ENCODE measurements around the gene CAMTA1. TPM values are rescaled to one million over a fixed set of nuclear protein-coding genes. Genes with fewer than 3 reads are reported as not detected.

CAMTA1 gene
- total RNA-seq, 1 experiment from 2014 or later, result 82.2 TPM

DNA sequence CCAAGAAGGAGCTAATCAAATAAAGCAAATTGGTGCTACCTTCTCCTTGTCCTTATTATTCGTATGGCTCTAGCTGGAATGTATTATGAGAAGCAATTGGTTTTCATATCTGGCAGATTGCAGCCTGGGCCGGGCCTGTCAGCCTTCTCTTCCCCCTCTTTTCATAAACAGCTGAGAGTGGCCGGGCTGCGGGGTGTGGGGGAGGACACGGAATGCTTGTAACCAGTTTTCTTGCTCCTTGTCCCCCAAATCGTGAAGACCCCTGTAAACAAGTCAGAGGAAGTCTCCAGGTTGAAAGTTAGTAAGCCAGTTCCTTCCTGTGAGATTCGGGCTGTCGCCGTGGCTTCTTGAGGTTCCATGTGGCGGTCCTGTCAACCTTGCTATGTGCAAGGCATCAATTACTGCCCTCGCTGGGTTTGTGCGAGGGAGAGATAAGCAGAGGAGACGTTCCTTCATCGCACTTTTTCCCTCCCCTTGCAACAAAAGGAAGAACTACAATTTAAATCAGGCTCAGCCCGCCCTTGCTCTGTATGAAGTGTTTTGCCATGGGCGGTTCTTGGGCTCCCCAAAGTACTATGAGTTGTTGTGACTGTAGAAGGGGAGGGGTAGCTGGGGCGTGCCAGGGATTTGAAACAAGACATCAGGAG, 450.7 kb downstream of the CAMTA1 start:
- BruUV-seq (replicated peaks), result no TSS peak
- CTCF ChIA-PET, result no interaction called here

GRCh38 chr1:7236844-7237515, 451.7 kb downstream of the CAMTA1 start:
- no peak for ATAC-seq
- ChIA-PET POLR2A (no interaction called here), CTCF (interaction anchor here (0.6 kb wide), 1 partner anchor 245 kb away, joined by 3 read pairs; no protein-coding TSS in a partner anchor)
- Histone ChIP-seq H3K27me3 (ENCODE audit: control insufficient read depth, insufficient read depth, low read length) (no peaks in the 10 kb centered on the region), H3K36me3 (ENCODE audit: control insufficient read depth, insufficient read depth, low read length) (no peaks in the 10 kb centered on the region), H3K4me1 (ENCODE audit: control insufficient read depth, insufficient read depth, low read length) (no peaks in the 10 kb centered on the region), H3K27ac (ENCODE audit: low read length) (no peak overlapping the region), H3K9me3 (ENCODE audit: control insufficient read depth, insufficient read depth, low read depth, low read length) (no peaks in the 10 kb centered on the region), H3K4me3 (ENCODE audit: low read depth in 2 of 2, low read length in 2 of 2) (no peak overlapping the region)
- TF ChIP-seq SIN3A (IDR thresholded peaks at IDR 0.05; ENCODE audit: borderline replicate concordance, insufficient read depth, low read depth, low read length), result no peak
- TF ChIP-seq, protein P1, sequence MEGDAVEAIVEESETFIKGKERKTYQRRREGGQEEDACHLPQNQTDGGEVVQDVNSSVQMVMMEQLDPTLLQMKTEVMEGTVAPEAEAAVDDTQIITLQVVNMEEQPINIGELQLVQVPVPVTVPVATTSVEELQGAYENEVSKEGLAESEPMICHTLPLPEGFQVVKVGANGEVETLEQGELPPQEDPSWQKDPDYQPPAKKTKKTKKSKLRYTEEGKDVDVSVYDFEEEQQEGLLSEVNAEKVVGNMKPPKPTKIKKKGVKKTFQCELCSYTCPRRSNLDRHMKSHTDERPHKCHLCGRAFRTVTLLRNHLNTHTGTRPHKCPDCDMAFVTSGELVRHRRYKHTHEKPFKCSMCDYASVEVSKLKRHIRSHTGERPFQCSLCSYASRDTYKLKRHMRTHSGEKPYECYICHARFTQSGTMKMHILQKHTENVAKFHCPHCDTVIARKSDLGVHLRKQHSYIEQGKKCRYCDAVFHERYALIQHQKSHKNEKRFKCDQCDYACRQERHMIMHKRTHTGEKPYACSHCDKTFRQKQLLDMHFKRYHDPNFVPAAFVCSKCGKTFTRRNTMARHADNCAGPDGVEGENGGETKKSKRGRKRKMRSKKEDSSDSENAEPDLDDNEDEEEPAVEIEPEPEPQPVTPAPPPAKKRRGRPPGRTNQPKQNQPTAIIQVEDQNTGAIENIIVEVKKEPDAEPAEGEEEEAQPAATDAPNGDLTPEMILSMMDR (IDR thresholded peaks at IDR 0.05), result no peak
- TF ChIP-seq TCF7L2 (IDR thresholded peaks at IDR 0.05; ENCODE audit: low read depth, low read length), result no peak
- TF ChIP-seq POLR2AphosphoS5 (IDR thresholded peaks at IDR 0.05; ENCODE audit: low read depth, low read length), result no peak
- TF ChIP-seq, protein P2, sequence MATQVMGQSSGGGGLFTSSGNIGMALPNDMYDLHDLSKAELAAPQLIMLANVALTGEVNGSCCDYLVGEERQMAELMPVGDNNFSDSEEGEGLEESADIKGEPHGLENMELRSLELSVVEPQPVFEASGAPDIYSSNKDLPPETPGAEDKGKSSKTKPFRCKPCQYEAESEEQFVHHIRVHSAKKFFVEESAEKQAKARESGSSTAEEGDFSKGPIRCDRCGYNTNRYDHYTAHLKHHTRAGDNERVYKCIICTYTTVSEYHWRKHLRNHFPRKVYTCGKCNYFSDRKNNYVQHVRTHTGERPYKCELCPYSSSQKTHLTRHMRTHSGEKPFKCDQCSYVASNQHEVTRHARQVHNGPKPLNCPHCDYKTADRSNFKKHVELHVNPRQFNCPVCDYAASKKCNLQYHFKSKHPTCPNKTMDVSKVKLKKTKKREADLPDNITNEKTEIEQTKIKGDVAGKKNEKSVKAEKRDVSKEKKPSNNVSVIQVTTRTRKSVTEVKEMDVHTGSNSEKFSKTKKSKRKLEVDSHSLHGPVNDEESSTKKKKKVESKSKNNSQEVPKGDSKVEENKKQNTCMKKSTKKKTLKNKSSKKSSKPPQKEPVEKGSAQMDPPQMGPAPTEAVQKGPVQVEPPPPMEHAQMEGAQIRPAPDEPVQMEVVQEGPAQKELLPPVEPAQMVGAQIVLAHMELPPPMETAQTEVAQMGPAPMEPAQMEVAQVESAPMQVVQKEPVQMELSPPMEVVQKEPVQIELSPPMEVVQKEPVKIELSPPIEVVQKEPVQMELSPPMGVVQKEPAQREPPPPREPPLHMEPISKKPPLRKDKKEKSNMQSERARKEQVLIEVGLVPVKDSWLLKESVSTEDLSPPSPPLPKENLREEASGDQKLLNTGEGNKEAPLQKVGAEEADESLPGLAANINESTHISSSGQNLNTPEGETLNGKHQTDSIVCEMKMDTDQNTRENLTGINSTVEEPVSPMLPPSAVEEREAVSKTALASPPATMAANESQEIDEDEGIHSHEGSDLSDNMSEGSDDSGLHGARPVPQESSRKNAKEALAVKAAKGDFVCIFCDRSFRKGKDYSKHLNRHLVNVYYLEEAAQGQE (IDR thresholded peaks at IDR 0.05; ENCODE audit: insufficient read depth in 1 of 2, low read depth in 2 of 2, low read length in 1 of 2), result no peak
- in situ Hi-C loops (cut with HindIII; ENCODE audit: low pct_unique_long_range_greater_than_20kb, low sequenced_read_pairs) (no loop called here), intact Hi-C loops (cut with micrococcal nuclease; ENCODE audit: unreplicated experiment) (no loop called here)
- BruUV-seq (replicated peaks), result no TSS peak
- DNase-seq (ENCODE audit: low read depth, low spot score), result no peak

More for the DNA sequence above, 450.7 kb downstream of the CAMTA1 start:
- in situ Hi-C loops (cut with HindIII; ENCODE audit: low pct_unique_long_range_greater_than_20kb, low sequenced_read_pairs), result no loop called here
- no peaks in the 10 kb centered on the region for H3K4me1 ChIP-seq (ENCODE audit: control insufficient read depth, insufficient read depth, low read length)
- POLR2A ChIA-PET, result interaction anchor here (0.7 kb wide), 1 partner anchor 21 kb away, joined by 7 read pairs; no protein-coding TSS in a partner anchor
- TF ChIP-seq, protein P1 (IDR thresholded peaks at IDR 0.05), result no peak
- no peak for TF ChIP-seq SIN3A (IDR thresholded peaks at IDR 0.05; ENCODE audit: borderline replicate concordance, insufficient read depth, low read depth, low read length)
- TF ChIP-seq, protein P2 (IDR thresholded peaks at IDR 0.05; ENCODE audit: insufficient read depth in 1 of 2, low read depth in 2 of 2, low read length in 1 of 2), result no peak
- no peak for TF ChIP-seq TCF7L2 (IDR thresholded peaks at IDR 0.05; ENCODE audit: low read depth, low read length)
- TF ChIP-seq POLR2AphosphoS5 (IDR thresholded peaks at IDR 0.05; ENCODE audit: low read depth, low read length), result no peak
- no peak overlapping the region for H3K4me3 ChIP-seq (ENCODE audit: low read depth in 2 of 2, low read length in 2 of 2)
- no peak overlapping the region for H3K27ac ChIP-seq (ENCODE audit: low read length)
- ATAC-seq (no peak), DNase-seq (ENCODE audit: low read depth, low spot score) (no peak)
- no peaks in the 10 kb centered on the region for H3K9me3 ChIP-seq (ENCODE audit: control insufficient read depth, insufficient read depth, low read depth, low read length)
- H3K27me3 ChIP-seq (ENCODE audit: control insufficient read depth, insufficient read depth, low read length), result no peaks in the 10 kb centered on the region
- H3K36me3 ChIP-seq (ENCODE audit: control insufficient read depth, insufficient read depth, low read length), result no peaks in the 10 kb centered on the region
- intact Hi-C loops (cut with micrococcal nuclease; ENCODE audit: unreplicated experiment), result no loop called here
